Stimulated activated CD4-positive, alpha-beta T cell treated with anti-CD3 and anti-CD28 coated beads, Interleukin-1b, Interleukin-23, amount 100 ng/mL, for 4 hours (primary cell): ENCODE results near the gene PPIL3.
"Not testable (repeated sequence)": the region's sequence is repeated elsewhere in the genome, so short reads cannot be mapped to it uniquely, and the experiment has no call there.

Experiments used
- DNase-seq, 2 donors: peaks; one replicate each; pipeline ENCODE4 v3.0.0-alpha.2; 2020; ENCODE audit warnings: low read depth in 2 of 2

The PPIL3 gene

DNA sequence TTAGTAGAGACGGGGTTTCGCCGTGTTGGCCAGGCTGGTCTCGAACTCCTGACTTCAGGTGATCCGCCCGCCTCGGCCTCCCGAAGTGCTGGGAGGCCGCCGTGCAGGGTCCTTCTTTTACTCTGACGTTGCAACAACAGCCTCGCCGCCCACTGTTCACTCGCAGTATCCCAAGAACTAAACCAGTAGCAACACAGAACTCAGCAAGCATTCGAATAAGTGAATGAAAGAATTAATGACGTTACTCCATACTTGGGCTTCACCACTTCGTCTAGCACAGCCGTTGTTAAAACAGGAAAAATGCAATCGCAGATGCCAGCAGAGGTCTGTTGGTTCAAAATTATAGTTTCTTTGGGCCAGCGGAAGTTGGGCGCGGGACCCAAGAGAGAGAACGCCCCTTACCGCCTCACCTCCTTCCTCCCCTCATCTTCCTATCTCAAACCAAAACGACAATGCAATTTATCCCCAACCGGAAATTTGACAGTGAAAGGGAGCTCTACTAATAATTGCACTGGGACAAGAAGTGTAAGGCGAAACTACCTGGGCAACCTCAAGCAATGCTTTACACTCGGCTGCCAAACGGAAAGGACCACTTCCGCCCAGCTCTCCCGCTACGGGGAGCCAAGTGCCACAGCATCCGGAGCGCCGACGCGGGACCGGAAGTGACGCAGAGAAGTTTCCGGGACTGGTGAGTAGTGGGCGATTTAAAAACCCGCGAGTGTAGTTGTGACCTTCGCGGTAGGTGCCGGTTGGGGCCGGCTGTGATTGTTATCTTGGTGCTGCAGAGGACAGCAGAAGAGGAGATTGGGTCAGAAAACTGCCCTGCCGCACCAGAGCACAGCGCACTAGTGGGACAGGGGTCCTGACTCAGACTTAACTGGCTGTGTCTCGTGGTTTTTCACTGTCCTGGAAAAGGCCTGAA is at the start of gene PPIL3, which contains the start of gene NIF3L1:
Gene PPIL3 (minus strand): TSS at position 374 of the 922 bp plus-strand sequence. CDS start 1,462 bp downstream, outside the sequence.
Gene NIF3L1 (plus strand): TSS at position 668 of the 922 bp plus-strand sequence. CDS start 2,573 bp downstream, outside the sequence.
- peak; percentile 89 to 94 for DNase-seq

- DNase-seq, result no peak
Measured at GRCh38 chr2:200930947-200931626, 42.2 kb upstream of the PPIL3 start.

GRCh38 chr2:200929334-200930249 is 40.7 kb upstream of the PPIL3 start:
- no peak for DNase-seq

DNA sequence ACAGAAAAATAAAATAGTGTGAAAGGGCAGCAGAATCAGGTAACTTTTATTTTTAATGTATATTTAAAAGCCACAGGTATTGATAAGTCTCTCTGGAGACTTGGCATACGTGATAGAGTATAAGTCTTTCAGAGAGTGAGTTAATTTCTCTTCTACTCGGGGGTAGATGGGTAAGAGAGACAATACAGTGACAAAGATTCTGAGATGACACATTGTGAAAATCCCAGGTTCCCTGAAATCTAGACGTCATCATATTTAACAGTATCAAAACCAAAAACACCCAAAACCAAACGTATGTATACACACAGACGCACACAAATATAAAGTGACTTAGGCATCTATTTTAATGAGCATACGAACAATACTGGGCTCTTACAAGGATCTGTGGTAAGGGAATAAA is 33.6 kb upstream of the PPIL3 start:
- DNase-seq, result no peak

GRCh38 chr2:200913654-200914053 is 24.8 kb upstream of the PPIL3 start:
- no peak for DNase-seq

- DNase-seq, result no peak
Measured at GRCh38 chr2:200909958-200910357, 21.1 kb upstream of the PPIL3 start.

DNA sequence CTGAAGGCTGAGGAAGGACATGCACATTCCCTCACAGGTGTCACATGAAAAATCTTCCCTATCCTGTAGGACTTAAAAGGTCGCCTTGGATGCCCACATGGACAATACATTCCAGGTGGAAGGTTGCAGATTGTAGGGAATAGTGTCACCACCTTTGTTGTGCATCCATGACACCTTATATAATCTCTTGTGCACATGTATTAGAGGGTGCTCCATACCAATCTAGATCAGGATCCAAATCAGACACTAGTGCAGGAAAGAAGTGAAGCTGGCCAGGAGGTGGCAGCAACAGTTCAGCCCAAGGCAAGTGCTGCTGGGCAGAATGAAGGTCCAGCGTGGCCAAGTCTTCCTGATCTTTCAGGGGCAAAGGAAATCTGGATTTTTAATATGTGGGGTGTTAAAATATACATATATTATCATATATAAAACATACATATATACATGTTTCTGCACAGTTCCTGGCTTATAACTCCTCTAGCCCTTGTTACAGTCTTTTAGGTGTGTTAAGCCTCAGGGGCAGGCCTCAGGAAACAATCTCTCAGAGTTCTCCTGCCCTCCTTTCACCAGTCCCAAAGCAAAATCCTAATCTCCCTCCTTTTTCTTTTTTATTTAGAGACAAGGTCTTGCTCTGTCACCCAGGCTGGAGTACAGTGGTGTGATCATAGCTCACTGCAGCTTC is 16.9 kb upstream of the PPIL3 start:
- DNase-seq, result peak; percentile 25 to 28

- peak; percentile 29 to 60 for DNase-seq
Measured at GRCh38 chr2:200901459-200902072, 12.7 kb upstream of the PPIL3 start.

DNA sequence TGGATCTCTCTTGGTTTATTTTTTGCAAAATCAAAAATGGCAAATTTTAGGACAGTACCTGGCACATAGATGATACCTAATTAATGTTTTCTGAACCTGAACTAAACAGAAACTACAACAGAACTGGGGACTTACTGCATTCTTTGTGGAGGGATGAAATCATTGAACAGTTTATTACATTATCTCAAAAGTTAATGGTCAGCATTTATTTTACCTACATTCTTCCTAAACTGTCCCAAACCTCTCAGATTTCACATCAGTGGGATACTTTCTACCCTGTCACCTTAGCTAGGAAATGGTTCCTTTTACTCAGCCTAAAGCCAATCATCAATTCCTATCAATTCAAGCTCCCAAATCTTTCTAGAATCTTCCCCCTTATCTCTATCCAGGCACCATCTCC is 10.6 kb upstream of the PPIL3 start:
- DNase-seq, result no peak

- not testable (repeated sequence) for DNase-seq
Measured at GRCh38 chr2:200881715-200882249, 7.1 kb downstream of the PPIL3 start.

DNA sequence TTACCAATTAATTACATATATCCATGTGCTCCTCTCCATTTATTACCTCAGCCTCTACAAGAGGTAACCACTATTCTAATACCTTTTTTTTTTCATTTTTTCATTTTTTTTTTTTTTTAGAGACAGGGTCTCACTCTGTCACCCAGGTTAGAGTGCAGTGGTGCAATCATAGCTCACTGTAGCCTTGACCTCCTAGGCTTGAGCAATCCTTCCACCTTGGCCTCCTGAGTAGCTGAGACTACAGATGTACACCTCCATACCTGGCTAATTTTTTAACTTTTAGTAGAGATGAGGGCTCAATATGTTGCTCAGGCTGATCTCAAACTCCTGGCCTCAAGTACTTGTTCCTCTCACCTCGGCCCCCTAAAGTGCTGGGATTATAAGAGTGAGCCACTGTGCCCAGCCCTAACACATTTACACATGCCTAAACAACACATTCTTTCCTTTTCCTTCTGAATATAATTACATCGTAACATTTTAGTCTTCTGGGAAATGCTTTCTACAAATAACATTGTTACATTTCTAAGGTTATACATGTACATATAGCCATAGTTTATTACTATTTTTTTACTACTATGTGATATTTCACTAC is 10.5 kb downstream of the PPIL3 start:
- DNase-seq, result no peak

GRCh38 chr2:200877443-200877842 is 11.4 kb downstream of the PPIL3 start:
- DNase-seq, result no peak

DNA sequence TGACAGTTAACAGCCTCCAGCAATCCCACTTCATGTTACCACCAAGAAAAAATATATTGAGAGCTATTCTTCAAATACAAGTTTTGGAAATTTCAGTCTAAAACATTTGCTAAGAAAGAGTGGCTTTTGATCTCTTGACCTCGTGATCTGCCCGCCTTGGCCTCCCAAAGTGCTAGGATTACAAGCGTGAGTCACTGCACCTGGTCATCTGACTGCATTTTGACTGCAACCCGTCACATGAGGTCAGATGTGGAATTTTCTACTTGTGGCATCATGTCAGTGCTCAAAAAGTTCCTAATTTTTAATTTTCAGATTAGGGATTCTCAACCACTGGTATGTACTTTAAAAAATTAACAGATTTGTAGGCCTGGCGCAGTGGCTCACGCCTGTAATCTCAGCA is 15.3 kb downstream of the PPIL3 start:
- no peak for DNase-seq

DNA sequence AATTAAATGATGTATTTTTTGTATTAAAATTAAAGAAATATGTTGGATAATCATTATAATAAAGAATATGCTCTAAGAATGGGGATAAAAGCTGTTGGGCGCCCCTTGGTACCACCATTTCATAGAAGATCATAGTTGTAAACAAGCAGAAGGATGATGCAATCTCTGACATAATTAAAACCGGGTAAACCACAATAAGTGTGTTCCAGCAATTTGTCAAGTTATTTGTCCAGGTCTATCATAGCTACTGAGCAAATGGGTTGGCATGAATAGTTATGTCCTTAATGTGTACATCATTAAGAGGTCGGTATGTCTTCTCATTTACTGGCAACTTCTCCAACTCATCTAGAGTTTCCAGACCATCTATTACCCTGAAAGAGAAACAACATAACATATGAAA is 17.7 kb downstream of the PPIL3 start:
- no peak for DNase-seq

- DNase-seq, result no peak
Measured at GRCh38 chr2:200869014-200869413, 19.9 kb downstream of the PPIL3 start.

GRCh38 chr2:200864176-200865034 is 24.5 kb downstream of the PPIL3 start, which contains the start of gene CLK1:
CLK1 (minus strand) TSS chr2:200864658; CDS start chr2:200861862, 2,796 bp downstream.
- peak; percentile 92 to 95 for DNase-seq

DNA sequence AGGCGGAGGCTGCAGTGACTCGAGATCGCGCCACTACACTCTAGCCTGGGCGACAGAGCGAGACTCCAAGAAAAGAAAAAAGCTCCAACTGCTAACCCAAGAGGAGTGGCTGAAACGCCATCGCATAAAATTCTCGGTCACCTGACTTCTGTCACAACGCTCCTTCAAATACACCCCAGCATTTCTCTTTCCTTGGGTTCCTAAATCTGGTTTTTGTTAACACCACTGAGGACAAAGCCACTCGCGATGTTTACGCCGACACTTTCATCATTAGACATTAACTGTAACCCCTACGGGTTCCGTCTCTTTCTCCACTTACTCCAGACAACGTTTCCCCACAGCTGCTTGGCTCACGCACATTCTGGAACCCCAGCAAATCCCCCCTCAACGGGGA is 25.1 kb downstream of the PPIL3 start:
- no peak for DNase-seq

GRCh38 chr2:200862532-200863000 is 26.3 kb downstream of the PPIL3 start:
- peak; percentile 16 to 42 for DNase-seq
